Endothelial cell of coronary artery (primary cell): Measurements from ENCODE around the gene TM7SF2. TPM values are rescaled to one million over a fixed set of nuclear protein-coding genes. Genes with fewer than 3 reads are reported as not detected.

ENCODE experiments used
- total RNA-seq: library from RNA; depleted of rRNA; stranded (reverse); fragments of >200 nt; gene quantifications from 2 replicates; pipeline ENCODE4 v1.2.3, GENCODE V29; 2014

Gene TM7SF2
- total RNA-seq, result 8.0 and 10.9 TPM in 2 replicates

GRCh38 chr11:65111744-65112545 is at the start of gene TM7SF2:
TM7SF2 (plus strand) TSS chr11:65111872; CDS start chr11:65112016, 144 bp downstream.

GRCh38 chr11:65083834-65084597 is 27.7 kb upstream of the TM7SF2 start, which contains the start of the genes CDCA5 and ZFPL1:
CDCA5 (minus strand) TSS chr11:65084040; CDS start chr11:65083978, 62 bp downstream.
ZFPL1 (plus strand) TSS chr11:65084222; CDS start chr11:65084699, 477 bp downstream.

GRCh38 chr11:65095974-65096806 is 15.5 kb upstream of the TM7SF2 start, which contains the start of gene VPS51:
VPS51 (plus strand) TSS chr11:65096214; CDS start chr11:65096251, 37 bp downstream.

GRCh38 chr11:65117206-65118096 is 5.8 kb downstream of the TM7SF2 start, which contains the start of gene ZNHIT2:
ZNHIT2 (minus strand) TSS chr11:65117701; CDS start chr11:65117653, 48 bp downstream.

GRCh38 chr11:65121865-65122696 is 10.4 kb downstream of the TM7SF2 start, which contains the start of the genes FAU and MRPL49:
FAU (minus strand) TSS chr11:65122134; CDS start chr11:65121813, 321 bp downstream.
MRPL49 (plus strand) TSS chr11:65122321; CDS start chr11:65122347, 26 bp downstream.

GRCh38 chr11:65134240-65134951 is 22.7 kb downstream of the TM7SF2 start, which contains the start of gene SYVN1:
SYVN1 (minus strand) TSS chr11:65134519; CDS start chr11:65133601, 918 bp downstream.

Other genes with a start within 250 kb of the TM7SF2 start
- 99.0 and 121 TPM in 2 replicates for gene EHD1, start 233.3 kb upstream of the TM7SF2 start, total RNA-seq
- 8.3 and 11.4 TPM in 2 replicates for gene ATG2A, start 194.7 kb upstream of the TM7SF2 start, total RNA-seq
- 5.6 and 14.5 TPM in 2 replicates for gene PPP2R5B, start 187.2 kb upstream of the TM7SF2 start, total RNA-seq
- not detected in 2 replicates for gene GPHA2, start 176.0 kb upstream of the TM7SF2 start, total RNA-seq
- not detected in 2 replicates for gene MAJIN, start 139.8 kb upstream of the TM7SF2 start, total RNA-seq
- gene BATF2, start 114.9 kb upstream of the TM7SF2 start, total RNA-seq, result 0.36 and 0.75 TPM in 2 replicates
- 88.1 and 122 TPM in 2 replicates for gene ARL2, start 97.7 kb upstream of the TM7SF2 start, total RNA-seq
- 11.2 and 14.8 TPM in 2 replicates for gene SNX15, start 84.4 kb upstream of the TM7SF2 start, total RNA-seq
- gene SAC3D1, start 70.7 kb upstream of the TM7SF2 start, total RNA-seq, result 9.9 and 11.4 TPM in 2 replicates
- 6.1 and 12.3 TPM in 2 replicates for gene NAALADL1, start 53.3 kb upstream of the TM7SF2 start, total RNA-seq
- gene CDCA5, start 27.8 kb upstream of the TM7SF2 start, total RNA-seq, result 4.2 and 7.7 TPM in 2 replicates
- gene ZFPL1, start 27.6 kb upstream of the TM7SF2 start, total RNA-seq, result 25.0 and 28.2 TPM in 2 replicates
- 193 and 216 TPM in 2 replicates for gene VPS51, start 15.7 kb upstream of the TM7SF2 start, total RNA-seq
- gene ZNHIT2, start 5.8 kb downstream of the TM7SF2 start, total RNA-seq, result 7.1 and 9.4 TPM in 2 replicates
- 535 and 549 TPM in 2 replicates for gene FAU, start 10.3 kb downstream of the TM7SF2 start, total RNA-seq
- 31.3 and 37.8 TPM in 2 replicates for gene MRPL49, start 10.4 kb downstream of the TM7SF2 start, total RNA-seq
- 5.5 and 12.2 TPM in 2 replicates for gene SYVN1, start 22.6 kb downstream of the TM7SF2 start, total RNA-seq
- not detected in 2 replicates for gene SPDYC, start 58.4 kb downstream of the TM7SF2 start, total RNA-seq
- 81.0 and 91.3 TPM in 2 replicates for gene CAPN1, start 70.1 kb downstream of the TM7SF2 start, total RNA-seq
- gene POLA2, start 150.1 kb downstream of the TM7SF2 start, total RNA-seq, result 5.9 and 6.7 TPM in 2 replicates
- gene CDC42EP2, start 203.0 kb downstream of the TM7SF2 start, total RNA-seq, result 17.4 and 19.1 TPM in 2 replicates
- 24.2 and 27.9 TPM in 2 replicates for gene DPF2, start 222.0 kb downstream of the TM7SF2 start, total RNA-seq
- gene TIGD3, start 242.9 kb downstream of the TM7SF2 start, total RNA-seq, result 0.09 and 0.27 TPM in 2 replicates